Stimulated activated CD8-positive, alpha-beta memory T cell treated with anti-CD3 and anti-CD28 coated beads, Interleukin-15, amount 100 ng/mL, for 24 hours (primary cell): ENCODE results near the gene CLEC2L.

Experiments used
- DNase-seq: peaks from one replicate; pipeline ENCODE4 v3.0.0-alpha.2; 2020; ENCODE audit warnings: low read depth

The CLEC2L gene

GRCh38 chr7:139557857-139558581 lies 34.5 kb downstream of the CLEC2L start:
- no peak for DNase-seq

GRCh38 chr7:139559364-139560105 lies 36.0 kb downstream of the CLEC2L start:
- no peak for DNase-seq

- no peak for DNase-seq
Observed at GRCh38 chr7:139560199-139560598, 36.7 kb downstream of the CLEC2L start.

GRCh38 chr7:139560678-139561077 lies 37.2 kb downstream of the CLEC2L start:
- no peak for DNase-seq

GRCh38 chr7:139562491-139562890 lies 39.0 kb downstream of the CLEC2L start:
- DNase-seq, result no peak

- DNase-seq, result no peak
Observed at GRCh38 chr7:139562961-139563565, 39.6 kb downstream of the CLEC2L start.

GRCh38 chr7:139563856-139564255 lies 40.4 kb downstream of the CLEC2L start:
- no peak for DNase-seq

- no peak for DNase-seq
Observed at GRCh38 chr7:139566075-139566474, 42.6 kb downstream of the CLEC2L start.

- no peak for DNase-seq
Observed at GRCh38 chr7:139566736-139567646, 43.5 kb downstream of the CLEC2L start.

GRCh38 chr7:139567647-139568345 lies 44.3 kb downstream of the CLEC2L start:
- DNase-seq, result no peak

GRCh38 chr7:139568346-139568675 lies 44.8 kb downstream of the CLEC2L start:
- no peak for DNase-seq

- DNase-seq, result no peak
Observed at GRCh38 chr7:139568813-139569490, 45.5 kb downstream of the CLEC2L start.

- DNase-seq, result no peak
Observed at GRCh38 chr7:139570119-139570518, 46.6 kb downstream of the CLEC2L start.

- no peak for DNase-seq
Observed at GRCh38 chr7:139570626-139571025, 47.1 kb downstream of the CLEC2L start.

- no peak for DNase-seq
Observed at GRCh38 chr7:139571190-139571589, 47.7 kb downstream of the CLEC2L start.

- DNase-seq, result no peak
Observed at GRCh38 chr7:139571651-139572050, 48.2 kb downstream of the CLEC2L start.

GRCh38 chr7:139572071-139572470 lies 48.6 kb downstream of the CLEC2L start:
- DNase-seq, result no peak

GRCh38 chr7:139572704-139573385 lies 49.4 kb downstream of the CLEC2L start:
- no peak for DNase-seq

- no peak for DNase-seq
Observed at GRCh38 chr7:139573871-139574270, 50.4 kb downstream of the CLEC2L start.

GRCh38 chr7:139574618-139575337 lies 51.3 kb downstream of the CLEC2L start:
- DNase-seq, result no peak
